HG02642 (cell line): ENCODE results near the gene GLYR1.

ENCODE experiments used
- ATAC-seq: cut with Tn5 transposase; IDR thresholded peaks from one replicate; pipeline ENCODE4 v1.9.1; 2021; ENCODE audit warnings: mild to moderate bottlenecking; ENCODE audit not compliant: unreplicated experiment, poor library complexity

The GLYR1 gene

GRCh38 chr16:4769306-4769638, 77.8 kb downstream of the GLYR1 start:
- ATAC-seq, result no peak

GRCh38 chr16:4768549-4769305, 78.4 kb downstream of the GLYR1 start:
- ATAC-seq, result peak; percentile 68

GRCh38 chr16:4767872-4768548, 79.1 kb downstream of the GLYR1 start:
- no peak for ATAC-seq

GRCh38 chr16:4766875-4767628, 80.0 kb downstream of the GLYR1 start, which contains the start of gene ZNF500:
Gene ZNF500 (minus strand): TSS chr16:4767162. CDS start chr16:4765978, 1,184 bp downstream.
- ATAC-seq, result peak; percentile 85

- no peak for ATAC-seq
Observed at GRCh38 chr16:4765511-4766474, 81.3 kb downstream of the GLYR1 start.

- no peak for ATAC-seq
Observed at GRCh38 chr16:4763791-4764190, 83.3 kb downstream of the GLYR1 start.

GRCh38 chr16:4762205-4762604, 84.9 kb downstream of the GLYR1 start:
- ATAC-seq, result no peak

GRCh38 chr16:4760221-4760910, 86.7 kb downstream of the GLYR1 start:
- no peak for ATAC-seq

GRCh38 chr16:4755687-4756086, 91.4 kb downstream of the GLYR1 start:
- no peak for ATAC-seq

GRCh38 chr16:4754865-4755264, 92.2 kb downstream of the GLYR1 start:
- ATAC-seq, result no peak

- no peak for ATAC-seq
Observed at GRCh38 chr16:4753227-4753626, 93.9 kb downstream of the GLYR1 start.
